HK-2 (cell line): ENCODE measurements around the gene C20orf204.

Experiments
- DNase-seq: peaks from one replicate; pipeline ENCODE4 v3.0.0-alpha.2; 2018; ENCODE audit not compliant: unreplicated experiment

The C20orf204 gene

GRCh38 chr20:64056639-64056888 is 20.6 kb downstream of the C20orf204 start:
- DNase-seq: no peak

DNA sequence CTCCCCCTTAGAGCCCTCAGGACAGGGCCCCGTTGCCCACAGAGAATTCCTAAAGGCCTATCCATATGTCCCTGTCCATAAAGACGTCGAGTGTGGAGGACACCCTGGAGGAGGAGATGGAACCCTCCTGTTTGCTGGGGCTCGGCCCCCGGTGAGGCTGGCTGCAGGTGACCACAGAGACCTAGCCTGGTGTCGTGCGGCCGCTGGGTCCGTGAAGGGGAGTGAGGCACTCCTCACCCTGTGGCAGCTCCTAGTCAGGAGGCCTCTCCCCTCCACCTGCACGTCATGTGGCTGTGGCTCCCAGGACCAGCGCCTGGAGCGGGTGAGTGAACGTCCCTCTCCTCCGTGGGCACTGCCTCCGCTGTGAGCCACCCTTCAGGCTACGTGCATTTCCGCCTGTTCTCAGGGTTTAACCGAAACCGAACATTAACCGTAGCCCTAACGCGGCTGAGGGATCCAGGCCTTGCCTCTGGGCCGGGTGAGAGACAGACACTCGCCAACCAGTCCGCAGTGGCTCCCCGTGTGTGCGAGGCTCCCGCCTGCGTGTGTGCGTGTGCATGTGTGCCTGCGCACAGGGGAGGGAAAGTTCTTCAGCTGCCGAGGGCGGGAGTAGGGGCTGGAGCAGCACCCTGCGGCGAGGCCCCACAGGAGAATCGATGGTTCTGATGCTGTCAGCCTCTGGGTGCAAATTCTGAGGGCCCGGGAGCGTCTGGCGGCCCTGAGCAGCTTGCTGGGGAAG is 21.1 kb downstream of the C20orf204 start:
- DNase-seq: no peak

- DNase-seq: peak; percentile 86
Measured at GRCh38 chr20:64057628-64058498, 21.9 kb downstream of the C20orf204 start.

GRCh38 chr20:64058536-64058935 is 22.6 kb downstream of the C20orf204 start:
- DNase-seq: no peak

- DNase-seq: no peak
Measured at GRCh38 chr20:64062276-64062595, 26.3 kb downstream of the C20orf204 start.

DNA sequence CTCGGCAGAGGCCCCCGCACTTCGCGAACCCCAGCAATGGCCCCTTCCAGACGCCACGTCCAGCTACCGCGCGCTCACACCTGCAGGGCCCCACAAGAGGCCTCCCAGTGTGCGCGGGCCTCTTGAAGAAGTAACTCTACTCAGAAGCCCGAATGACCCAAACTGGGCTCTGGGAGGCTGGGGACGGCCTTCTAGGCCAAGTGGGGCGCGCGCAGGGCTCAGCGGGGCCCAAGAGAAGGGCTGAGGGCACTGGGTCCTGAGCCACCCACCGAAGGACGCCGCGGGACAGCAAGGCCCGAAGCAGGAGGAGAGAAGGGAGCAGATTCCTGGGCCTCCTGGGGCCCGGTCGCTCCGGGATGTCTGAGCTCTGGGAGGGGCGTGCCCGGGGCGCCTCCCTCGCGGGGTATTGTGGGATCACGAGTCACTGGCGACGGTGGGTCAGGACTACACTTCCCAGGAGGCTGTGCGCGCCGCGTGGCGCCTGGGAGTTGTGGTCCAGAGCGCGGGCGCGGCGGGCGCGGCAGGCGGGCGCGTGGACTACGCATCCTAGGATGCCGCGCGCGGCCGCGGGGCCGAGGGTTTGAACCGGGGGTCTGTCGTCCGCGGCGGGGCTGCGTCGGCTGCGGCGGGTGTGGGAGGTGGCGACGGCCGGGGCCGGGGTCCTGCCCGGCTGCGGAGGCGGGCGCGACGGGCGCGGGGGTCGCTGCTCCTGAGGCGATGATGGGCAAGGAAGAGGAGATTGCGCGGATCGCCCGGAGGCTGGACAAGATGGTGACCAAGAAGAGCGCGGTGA is 26.8 kb downstream of the C20orf204 start, which contains the start of gene TCEA2:
TSS of gene TCEA2 (plus strand) at position 603 of the 793 bp plus-strand sequence. CDS start at position 718, 115 bp downstream.
- DNase-seq: peak; percentile 99

- peak; percentile 57 for DNase-seq
Measured at GRCh38 chr20:64063389-64064144, 27.6 kb downstream of the C20orf204 start.

DNA sequence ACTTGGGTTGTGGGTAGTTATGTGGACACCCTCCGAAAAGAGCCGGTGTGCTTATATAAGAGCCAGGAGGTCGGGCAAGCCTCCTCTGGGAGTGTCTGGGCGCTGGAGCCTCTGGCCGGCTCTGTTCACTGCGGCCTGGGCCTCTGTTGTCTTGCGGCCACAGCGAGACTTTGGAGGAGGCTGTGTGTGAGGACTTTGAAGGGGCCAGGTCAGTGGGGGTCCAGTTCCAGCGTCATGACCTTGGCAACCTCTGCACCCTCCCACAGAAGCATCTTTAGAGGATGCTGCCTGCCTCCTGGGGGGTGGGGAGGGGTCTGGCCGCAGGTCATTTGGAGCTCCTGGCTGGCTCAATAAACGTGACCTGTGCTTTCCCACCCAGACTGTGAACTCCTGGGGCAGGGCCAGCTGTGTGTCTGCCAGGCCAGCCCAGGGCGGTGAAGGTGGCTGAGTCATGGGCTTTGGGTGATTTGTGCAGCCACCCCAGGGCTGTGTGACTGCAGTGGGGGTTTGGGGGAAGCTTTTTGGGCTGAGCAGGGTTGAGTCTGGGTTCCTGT is 28.2 kb downstream of the C20orf204 start:
- peak; percentile 76 for DNase-seq

DNA sequence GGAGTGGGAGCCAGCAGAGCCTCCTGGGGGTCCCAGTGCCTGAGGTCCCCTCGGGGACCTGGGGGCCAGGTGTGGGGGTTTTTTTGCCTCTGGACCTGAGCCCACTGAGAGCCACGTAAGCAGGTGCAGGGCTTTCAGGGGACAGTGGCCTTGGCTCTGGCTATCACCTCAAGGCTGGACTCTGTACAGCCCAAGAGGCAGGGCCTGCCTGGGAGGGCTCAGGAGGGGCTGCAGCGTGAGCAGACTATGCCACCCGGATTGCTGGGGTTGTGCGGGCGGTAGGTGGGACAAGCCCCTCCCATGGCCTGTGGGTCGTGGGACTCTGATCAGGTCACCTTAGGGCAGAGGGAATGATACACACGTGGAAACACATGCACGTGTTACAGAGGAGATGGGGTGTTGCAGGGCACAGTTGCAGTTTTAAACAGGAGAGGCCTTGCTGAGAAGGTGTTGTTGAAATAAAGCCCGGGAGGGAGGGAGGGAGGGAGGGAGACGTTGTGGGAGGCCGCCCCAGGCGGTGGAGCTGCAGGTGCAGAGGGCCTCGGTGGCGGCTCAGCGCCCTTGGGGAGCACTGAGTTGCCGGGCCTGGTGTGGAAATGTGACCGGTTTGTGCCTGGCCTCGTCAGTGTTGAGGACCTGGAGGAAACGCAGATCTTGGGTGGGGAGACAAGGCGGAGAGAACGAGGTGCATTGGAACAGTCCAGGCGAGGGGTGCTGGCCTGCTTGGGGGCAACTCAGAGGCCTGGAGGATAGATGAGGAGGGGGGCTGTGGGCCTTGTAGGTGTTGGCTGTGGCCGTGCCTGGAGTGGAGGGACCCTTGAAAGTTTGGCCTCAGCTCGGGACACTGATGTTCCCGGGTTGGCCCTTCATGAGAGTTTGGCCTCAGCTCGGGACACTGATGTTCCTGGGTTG is 29.3 kb downstream of the C20orf204 start:
- no peak for DNase-seq

GRCh38 chr20:64065974-64066343 is 30.0 kb downstream of the C20orf204 start:
- peak; percentile 89 for DNase-seq

DNA sequence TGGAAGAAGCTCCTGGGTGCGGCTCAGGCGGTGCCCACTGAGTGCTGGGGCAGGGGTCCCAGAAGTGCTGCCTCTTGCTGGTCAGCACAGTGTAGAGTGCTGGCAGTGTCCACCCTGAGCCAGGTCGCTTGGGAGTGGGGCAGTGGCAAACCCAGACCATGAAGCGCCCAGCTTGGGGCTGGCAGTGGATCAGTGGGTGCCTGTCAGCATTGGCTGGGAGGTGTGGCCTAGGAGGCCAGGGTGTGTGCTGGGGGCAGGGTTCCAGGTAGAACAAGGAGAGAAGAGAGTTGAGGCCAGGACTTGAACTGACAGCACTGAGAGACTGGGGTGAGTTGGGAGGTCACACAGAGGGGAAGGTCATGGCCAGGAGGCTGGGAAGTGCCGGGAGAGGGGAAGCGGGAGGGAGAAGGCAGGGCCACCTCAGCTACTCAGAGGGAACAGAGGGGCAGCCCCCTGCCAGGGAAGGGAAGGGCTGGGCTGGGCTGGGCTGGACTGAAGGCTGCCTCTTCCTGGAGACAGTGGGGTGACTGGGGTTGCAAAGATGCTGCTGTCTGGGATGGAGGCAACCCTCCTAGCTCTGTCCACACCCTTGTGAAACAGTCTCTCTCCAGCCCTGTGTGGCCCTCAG is 31.1 kb downstream of the C20orf204 start:
- DNase-seq: no peak

GRCh38 chr20:64067733-64068307 is 31.8 kb downstream of the C20orf204 start:
- DNase-seq: no peak

- no peak for DNase-seq
Measured at GRCh38 chr20:64068386-64069208, 32.6 kb downstream of the C20orf204 start.

- DNase-seq: no peak
Measured at GRCh38 chr20:64069209-64069613, 33.2 kb downstream of the C20orf204 start.

DNA sequence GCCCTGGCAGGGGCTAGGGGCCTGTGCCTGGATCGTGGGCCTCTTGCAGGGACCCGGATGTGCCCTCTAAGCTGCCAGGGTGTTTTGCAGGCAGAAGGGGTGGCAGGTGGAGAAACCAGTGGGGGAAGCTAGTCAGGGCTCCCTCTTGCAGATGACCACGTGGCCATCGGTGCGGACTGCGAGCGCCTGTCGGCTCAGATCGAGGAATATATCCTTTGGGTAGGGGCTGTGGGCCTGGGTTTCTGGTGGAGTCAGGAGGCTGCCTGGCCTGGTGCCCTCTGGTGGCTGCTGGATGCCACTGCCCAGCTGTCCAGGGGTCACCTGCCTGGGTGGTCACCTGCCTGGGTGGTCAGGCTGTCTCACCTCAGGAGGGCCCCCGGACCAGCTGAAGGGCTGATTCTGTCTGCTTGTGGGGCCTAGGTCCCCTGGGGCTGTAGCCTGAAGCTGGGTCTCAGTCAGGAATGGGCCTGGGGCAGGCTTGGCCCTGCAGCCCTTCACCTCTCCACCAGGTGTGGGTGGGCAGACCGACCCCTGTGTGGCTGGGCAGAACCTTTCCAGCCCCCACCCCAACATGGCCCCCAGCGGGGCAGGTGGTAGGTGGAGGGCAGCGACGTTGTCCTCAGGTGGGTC is 33.7 kb downstream of the C20orf204 start:
- DNase-seq: peak; percentile 60

GRCh38 chr20:64070244-64070993 is 34.4 kb downstream of the C20orf204 start:
- DNase-seq: no peak
